ENCODE data around the gene CREBL2.
"Not testable (repeated sequence)": the region's sequence is repeated elsewhere in the genome, so short reads cannot be mapped to it uniquely, and the experiment has no call there.

DNA sequence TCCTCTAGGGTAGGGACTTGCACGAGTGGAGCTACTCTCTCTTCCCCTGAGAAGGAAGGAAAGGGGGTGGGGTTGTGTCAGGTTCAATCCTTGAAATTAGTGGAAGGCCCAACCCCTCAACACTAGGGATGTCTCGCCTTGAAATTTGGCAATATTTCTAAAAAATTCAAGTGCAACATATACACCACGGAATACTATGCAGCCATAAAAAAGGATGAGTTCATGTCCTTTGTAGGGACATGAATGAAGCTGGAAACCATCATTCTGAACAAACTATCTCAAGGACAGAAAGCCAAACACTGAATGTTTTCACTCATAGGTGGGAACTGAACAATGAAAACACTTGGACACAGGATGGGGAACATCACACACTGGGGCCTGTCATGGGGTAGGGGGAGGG is 15.1 kb upstream of the CREBL2 start:
- not testable (repeated sequence) for TF ChIP-seq POLR2A (IDR thresholded peaks at IDR 0.05; ENCODE audit: low read depth, low read length); SPI1 (IDR thresholded peaks at IDR 0.05; ENCODE audit: low read depth, low read length); POLR2AphosphoS5 (IDR thresholded peaks at IDR 0.05; ENCODE audit: low read depth, low read length); PAX5 (IDR thresholded peaks at IDR 0.05; ENCODE audit: insufficient read depth, low read length, severe bottlenecking)
